Gastrocnemius medialis (tissue), 4 donors: Measurements from ENCODE around the gene ZNF304. TPM values are rescaled to one million over a fixed set of nuclear protein-coding genes. Genes with fewer than 3 reads are reported as not detected.
"Not testable (repeated sequence)": the region's sequence is repeated elsewhere in the genome, so short reads cannot be mapped to it uniquely, and the experiment has no call there.

Experiments used
- ATAC-seq, 2 donors: fragments of 150-250 bp; one replicate each; pipeline ENCODE4 v1.9.1; 2016
- DNase-seq, 2 donors: peaks; one replicate each; pipeline ENCODE4 v3.0.0-alpha.2; 2019
- H3K27ac ChIP-seq, 4 donors: fragments of 200-600 bp; sonication (generic); 1 replicate in 1 of 4; 2 replicates in 3 of 4; pipeline ENCODE4 v1.5.1; 2016 to 2018; ENCODE audit warnings: mild to moderate bottlenecking in 2 of 4, moderate library complexity in 1 of 4
- H3K27me3 ChIP-seq, 3 donors: fragments of 200-600 bp; sonication (generic) in 2 of 3; 1 replicate in 1 of 3; 2 replicates in 2 of 3; pipeline versions ENCODE4 v1.5.1 to v1.6.0; 2016 to 2019; ENCODE audit warnings: mild to moderate bottlenecking in 1 of 3, moderate library complexity in 1 of 3
- H3K36me3 ChIP-seq, 2 donors: fragments of 200-600 bp; sonication (generic) in 1 of 2; one replicate each; pipeline ENCODE4 v1.5.1; 2017 to 2018
- H3K4me1 ChIP-seq, 2 donors: fragments of 200-600 bp; sonication (generic) in 1 of 2; one replicate each; pipeline ENCODE4 v1.5.1; 2016 to 2017; ENCODE audit warnings: mild to moderate bottlenecking in 2 of 2
- H3K4me3 ChIP-seq, 4 donors: fragments of 200-600 bp; sonication (generic) in 3 of 4; 1 replicate in 1 of 4; 2 replicates in 3 of 4; pipeline ENCODE4 v1.5.1; 2016 to 2019; ENCODE audit warnings: mild to moderate bottlenecking in 2 of 4
- H3K9me3 ChIP-seq, 3 donors: fragments of 200-600 bp; sonication (generic) in 2 of 3; 1 replicate in 1 of 3; 2 replicates in 2 of 3; pipeline ENCODE4 v1.5.1; 2016 to 2019
- POLR2A ChIP-seq, 2 donors: fragments of 450-650 bp; IDR thresholded peaks; one replicate each; pipeline ENCODE4 v1.6.1; 2017; ENCODE audit warnings: antibody characterized with exemption in 2 of 2, mild to moderate bottlenecking in 2 of 2, moderate library complexity in 2 of 2
- in situ Hi-C, 4 donors: fragments of 200-750 bp; cut with MboI; loops; one replicate each; pipeline versions ENCODE4 v1.15.0 to v1.8.0; 2017; ENCODE audit warnings: low sequenced_read_pairs in 4 of 4
- intact Hi-C: fragments of 100-400 bp; cut with DNase I; formaldehyde crosslinking; loops from one replicate; pipeline ENCODE4 v1.15.1; 2023; ENCODE audit warnings: low total_unique reads
- total RNA-seq, 4 donors: library from RNA; depleted of rRNA; stranded (reverse); fragments of >200 nt; gene quantifications; one replicate each; pipeline versions ENCODE4 v1.1.0 to v1.2.3, GENCODE V29; 2016
- TF ChIP-seq, protein P1 (sequence below), 5 experiments: fragments of 450-650 bp in 3 of 5; fragments of 200-600 bp in 2 of 5; sonication (generic) in 2 of 5; IDR thresholded peaks in 4 of 5; conservative IDR thresholded peaks in 1 of 5; 1 replicate in 4 of 5; 2 replicates in 1 of 5; pipeline ENCODE4 v1.5.1; 2016 to 2019; ENCODE audit warnings: antibody characterized with exemption in 5 of 5, mild to moderate bottlenecking in 3 of 5, moderate library complexity in 3 of 5

Gene ZNF304
- total RNA-seq, 4 donors from 2014 or later, result 4.1 to 6.5 (median 4.8) TPM

DNA sequence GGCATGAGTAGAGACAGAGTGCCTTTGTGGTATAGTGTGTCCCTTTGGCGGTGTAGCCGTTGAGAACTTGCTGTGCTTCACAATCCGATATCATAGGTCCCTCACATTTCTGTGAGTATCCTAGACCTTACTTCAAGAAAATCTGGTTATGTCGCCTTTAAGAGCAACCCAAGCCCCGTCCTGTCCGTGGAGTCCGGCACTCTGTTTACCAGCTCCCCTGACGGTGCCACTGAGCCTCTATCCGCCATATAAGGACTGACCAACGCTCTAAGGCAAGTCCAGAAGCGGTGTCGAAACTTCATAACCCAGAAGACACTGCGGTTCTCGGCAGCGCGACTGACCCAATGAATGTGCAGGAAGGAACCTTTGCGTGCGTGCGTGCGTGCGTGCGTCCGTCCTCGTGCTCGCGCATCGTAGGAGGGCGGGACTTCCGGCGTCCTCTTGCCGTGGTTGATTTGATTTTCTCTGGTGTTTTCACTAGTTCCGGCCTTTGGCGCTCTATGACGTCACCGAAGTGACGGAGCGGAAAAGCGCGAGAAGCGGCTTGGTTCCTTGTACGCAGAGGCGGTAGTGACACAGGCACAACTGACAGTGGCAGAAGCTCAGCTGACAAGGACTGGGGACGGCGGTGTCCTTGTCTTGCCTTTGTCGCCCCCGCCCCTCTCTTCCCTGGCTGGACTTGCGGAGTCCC is 12.1 kb downstream of the ZNF304 start, which contains the start of the genes TRAPPC2B and ZNF547:
Gene TRAPPC2B, plus strand, starts transcription at position 555 of the 691 bp plus-strand sequence. CDS start 1,283 bp downstream, outside the sequence.
Gene ZNF547, plus strand, starts transcription at position 555 of the 691 bp plus-strand sequence. CDS start 5,005 bp downstream, outside the sequence.
- in situ Hi-C loops (no loop called here), intact Hi-C loops (loop anchor here (1.0 to 5.0 kb wide), 7 partner anchors 12 to 171 kb away; partner anchors contain the start of genes ZNF17, ZNF264, ZNF304 and ZNF460)
- peak within 1 kb of the TSS; percentile 68 to 93 (median 80) for H3K4me3 ChIP-seq
- no peaks in the 10 kb centered on the region for H3K9me3 ChIP-seq
- DNase-seq, result peak; percentile 99 to 100
- H3K27ac ChIP-seq, result peak within 1 kb of the TSS; percentile 91 to 98 (median 97)
- ATAC-seq, result peak; percentile 94
- H3K4me1 ChIP-seq, result peaks cover 16 to 37% of the 10 kb centered on the region in 2 donors
- H3K36me3 ChIP-seq, result peaks cover 2 to 15% of the 10 kb centered on the region in 2 donors
- TF ChIP-seq, protein P1, sequence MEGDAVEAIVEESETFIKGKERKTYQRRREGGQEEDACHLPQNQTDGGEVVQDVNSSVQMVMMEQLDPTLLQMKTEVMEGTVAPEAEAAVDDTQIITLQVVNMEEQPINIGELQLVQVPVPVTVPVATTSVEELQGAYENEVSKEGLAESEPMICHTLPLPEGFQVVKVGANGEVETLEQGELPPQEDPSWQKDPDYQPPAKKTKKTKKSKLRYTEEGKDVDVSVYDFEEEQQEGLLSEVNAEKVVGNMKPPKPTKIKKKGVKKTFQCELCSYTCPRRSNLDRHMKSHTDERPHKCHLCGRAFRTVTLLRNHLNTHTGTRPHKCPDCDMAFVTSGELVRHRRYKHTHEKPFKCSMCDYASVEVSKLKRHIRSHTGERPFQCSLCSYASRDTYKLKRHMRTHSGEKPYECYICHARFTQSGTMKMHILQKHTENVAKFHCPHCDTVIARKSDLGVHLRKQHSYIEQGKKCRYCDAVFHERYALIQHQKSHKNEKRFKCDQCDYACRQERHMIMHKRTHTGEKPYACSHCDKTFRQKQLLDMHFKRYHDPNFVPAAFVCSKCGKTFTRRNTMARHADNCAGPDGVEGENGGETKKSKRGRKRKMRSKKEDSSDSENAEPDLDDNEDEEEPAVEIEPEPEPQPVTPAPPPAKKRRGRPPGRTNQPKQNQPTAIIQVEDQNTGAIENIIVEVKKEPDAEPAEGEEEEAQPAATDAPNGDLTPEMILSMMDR (IDR thresholded peaks at IDR 0.05 in 4 of 5, conservative IDR thresholded peaks at IDR 0.05 in 1 of 5), result peak in 1 of 5 experiments; percentile 15
- peak; percentile 80 to 81 for TF ChIP-seq POLR2A (IDR thresholded peaks at IDR 0.05)
- no peaks in the 10 kb centered on the region for H3K27me3 ChIP-seq

DNA sequence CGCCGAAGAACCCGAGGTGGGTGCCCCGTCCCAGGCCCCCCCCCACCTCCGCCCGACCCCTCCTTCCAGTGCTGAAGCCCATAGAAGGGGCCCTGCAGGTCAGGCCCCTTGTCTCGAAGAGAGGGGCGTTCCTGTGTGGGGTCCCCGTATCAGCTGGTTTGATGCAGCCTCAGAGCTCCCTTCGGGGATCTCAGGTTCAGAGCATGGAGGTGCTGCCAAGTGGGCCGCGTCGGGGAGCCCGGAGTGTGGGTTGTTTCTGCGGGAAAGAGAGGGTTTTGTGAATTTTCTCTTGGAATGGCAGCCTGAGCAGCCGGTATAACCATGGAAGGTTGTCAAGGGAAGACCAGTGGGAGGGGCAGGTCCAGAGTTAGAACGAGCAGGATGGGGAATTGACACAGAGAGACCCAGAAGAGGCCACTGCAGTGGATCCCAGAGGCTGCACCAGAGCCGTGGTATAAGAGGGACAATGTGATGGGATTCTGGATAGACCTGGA is 12.7 kb downstream of the ZNF304 start:
- TF ChIP-seq, protein P1 (IDR thresholded peaks at IDR 0.05 in 4 of 5, conservative IDR thresholded peaks at IDR 0.05 in 1 of 5), result no peak
- TF ChIP-seq POLR2A (IDR thresholded peaks at IDR 0.05), result no peak
- Histone ChIP-seq H3K4me1 (peaks cover 16 to 32% of the 10 kb centered on the region in 2 donors), H3K27ac (peak overlapping the region; percentile 91 to 98 (median 97)), H3K36me3 (peaks cover 2 to 13% of the 10 kb centered on the region in 2 donors), H3K27me3 (no peaks in the 10 kb centered on the region), H3K4me3 (peak overlapping the region; percentile 68 to 93 (median 80)), H3K9me3 (no peaks in the 10 kb centered on the region)
- ATAC-seq (peak; percentile 3 to 12), DNase-seq (no peak)
- intact Hi-C loops, result loop anchor here (1.0 to 5.0 kb wide), 7 partner anchors 12 to 171 kb away; partner anchors contain the start of genes ZNF17, ZNF264, ZNF304 and ZNF460
- in situ Hi-C loops, result no loop called here

DNA sequence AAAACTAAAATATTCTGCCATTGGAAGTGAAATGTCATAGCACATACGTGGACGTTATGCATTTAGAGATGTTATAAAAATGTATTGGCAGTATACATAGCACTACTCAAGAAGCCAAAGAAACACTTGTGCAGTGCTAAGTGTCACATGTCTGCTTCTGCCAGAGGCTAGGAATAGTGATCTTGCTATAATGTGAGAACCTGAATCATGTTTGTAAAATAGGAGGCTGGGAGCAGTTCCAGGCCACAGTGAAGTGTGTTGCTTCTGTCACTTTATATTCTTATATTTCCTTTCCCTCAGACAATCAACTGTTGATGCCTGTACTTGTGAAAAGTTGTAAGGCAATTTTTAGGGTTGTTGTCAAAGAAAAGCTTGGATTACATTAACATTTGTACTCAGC is 15.7 kb downstream of the ZNF304 start:
- peak overlapping the region; percentile 53 to 74 (median 63) for H3K27ac ChIP-seq
- peaks cover 0 to 19% of the 10 kb centered on the region in 2 donors for H3K36me3 ChIP-seq
- in situ Hi-C loops (no loop called here), intact Hi-C loops (no loop called here)
- peaks cover 16 to 31% of the 10 kb centered on the region in 2 donors for H3K4me1 ChIP-seq
- no peaks in the 10 kb centered on the region for H3K27me3 ChIP-seq
- no peaks in the 10 kb centered on the region for H3K9me3 ChIP-seq
- ATAC-seq (peak; percentile 30 to 37), DNase-seq (peak; percentile 43 to 59)
- H3K4me3 ChIP-seq, result no peak overlapping the region
- no peak for TF ChIP-seq POLR2A (IDR thresholded peaks at IDR 0.05)
- TF ChIP-seq, protein P1 (IDR thresholded peaks at IDR 0.05 in 4 of 5, conservative IDR thresholded peaks at IDR 0.05 in 1 of 5), result no peak

DNA sequence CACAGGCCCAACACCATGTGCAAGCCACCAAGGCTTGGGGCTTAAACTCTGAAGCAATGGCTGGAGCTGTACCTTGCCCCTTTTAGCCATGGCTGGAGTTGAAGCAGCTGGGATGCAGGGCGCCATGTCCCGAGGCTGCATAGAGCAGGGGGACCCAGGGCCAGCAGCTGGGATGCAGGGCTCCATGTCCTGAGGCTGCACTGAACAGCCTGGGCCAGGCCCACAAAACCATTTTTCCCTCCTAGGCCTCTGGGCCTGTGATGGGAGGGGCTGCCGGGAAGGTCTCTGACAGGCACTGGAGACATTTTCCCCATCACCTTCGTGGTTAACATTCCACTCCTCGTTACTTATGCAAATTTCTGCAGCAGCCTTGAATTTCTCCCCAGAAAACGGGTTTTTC is 23.1 kb downstream of the ZNF304 start:
- H3K27me3 ChIP-seq, result no peaks in the 10 kb centered on the region
- peaks cover 6 to 68% of the 10 kb centered on the region in 2 donors for H3K36me3 ChIP-seq
- H3K27ac ChIP-seq, result no peak overlapping the region
- TF ChIP-seq POLR2A (IDR thresholded peaks at IDR 0.05), result no peak
- TF ChIP-seq, protein P1 (IDR thresholded peaks at IDR 0.05 in 4 of 5, conservative IDR thresholded peaks at IDR 0.05 in 1 of 5), result no peak
- H3K4me1 ChIP-seq, result no peaks in the 10 kb centered on the region
- intact Hi-C loops, result no loop called here
- peaks cover 3 to 16% (median 7%) of the 10 kb centered on the region in 3 donors for H3K9me3 ChIP-seq
- ATAC-seq (no peak), DNase-seq (no peak)
- no peak overlapping the region for H3K4me3 ChIP-seq
- in situ Hi-C loops, result no loop called here

DNA sequence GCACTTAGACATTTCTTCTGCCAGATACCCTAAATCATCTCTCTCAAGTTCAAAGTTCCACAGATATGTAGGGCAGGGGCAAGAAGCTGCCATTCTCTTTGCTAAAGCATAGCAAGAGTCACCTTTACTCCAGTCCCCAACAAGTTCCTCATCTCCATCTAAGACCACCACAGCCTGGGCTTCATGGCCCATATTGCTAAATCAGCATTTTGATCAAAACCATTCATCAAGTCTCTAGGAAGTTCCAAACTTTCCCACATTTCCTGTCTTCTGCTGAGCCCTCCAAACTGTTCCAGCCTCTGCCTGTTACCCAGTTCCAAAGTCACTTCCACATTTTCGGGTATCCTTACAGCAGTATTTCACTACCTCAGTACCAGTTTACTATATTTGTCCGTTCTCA is 23.6 kb downstream of the ZNF304 start:
- H3K4me1 ChIP-seq, H3K27me3 ChIP-seq, H3K4me3 ChIP-seq, intact Hi-C loops, H3K27ac ChIP-seq, ATAC-seq, DNase-seq, in situ Hi-C loops: not testable (repeated sequence)
- peaks cover 3 to 16% (median 7%) of the 10 kb centered on the region in 3 donors for H3K9me3 ChIP-seq
- peaks cover 6 to 68% of the 10 kb centered on the region in 2 donors for H3K36me3 ChIP-seq
